Smooth muscle cell (in vitro differentiated cells): ENCODE measurements around the gene CYP27A1. TPM values are rescaled to one million over a fixed set of nuclear protein-coding genes. Genes with fewer than 3 reads are reported as not detected.

Source experiments
- DNase-seq: peaks from one replicate; lab custom pipeline; 2025; ENCODE audit not compliant: unreplicated experiment; lab: John Stamatoyannopoulos, UW
- H2AFZ ChIP-seq: fragments of 200-600 bp; sonication (generic); 2 replicates; pipeline ENCODE4 v1.6.0; 2016; ENCODE audit warnings: antibody characterized with exemption, low read depth, mild to moderate bottlenecking
- H3F3A ChIP-seq: fragments of 200-600 bp; sonication (generic); 2 replicates; pipeline ENCODE4 v1.6.0; 2017; ENCODE audit warnings: antibody characterized with exemption, low read depth
- H3K27ac ChIP-seq: fragments of 200-600 bp; sonication (generic); 2 replicates; pipeline ENCODE4 v1.5.1; 2016; ENCODE audit warnings: low read depth, mild to moderate bottlenecking
- H3K27me3 ChIP-seq: fragments of 200-600 bp; sonication (generic); 2 replicates; pipeline ENCODE4 v1.6.1; 2016; ENCODE audit warnings: low read depth, mild to moderate bottlenecking
- H3K36me3 ChIP-seq: fragments of 200-600 bp; sonication (generic); 2 replicates; pipeline ENCODE4 v1.5.1; 2016; ENCODE audit warnings: low read depth
- H3K4me1 ChIP-seq: fragments of 200-600 bp; sonication (generic); 2 replicates; pipeline ENCODE4 v1.5.1; 2016; ENCODE audit warnings: low read depth
- H3K4me2 ChIP-seq: fragments of 200-600 bp; sonication (generic); 2 replicates; pipeline ENCODE4 v1.6.0; 2016; ENCODE audit warnings: mild to moderate bottlenecking
- H3K4me3 ChIP-seq: fragments of 200-600 bp; sonication (generic); 2 replicates; pipeline ENCODE4 v1.5.1; 2016; ENCODE audit warnings: mild to moderate bottlenecking
- H3K79me2 ChIP-seq: fragments of 200-600 bp; sonication (generic); 2 replicates; pipeline ENCODE4 v1.6.0; 2016; ENCODE audit warnings: low read depth, mild to moderate bottlenecking
- H3K9ac ChIP-seq: fragments of 200-600 bp; sonication (generic); 2 replicates; pipeline ENCODE4 v1.6.0; 2016; ENCODE audit warnings: low read depth
- H3K9me3 ChIP-seq: fragments of 200-600 bp; sonication (generic); replicated peaks from 2 replicates; pipeline ENCODE4 v1.5.1; 2016; ENCODE audit warnings: low read depth
- H4K20me1 ChIP-seq: fragments of 200-600 bp; sonication (generic); 2 replicates; pipeline ENCODE4 v1.6.0; 2016; ENCODE audit warnings: low read depth
- CTCF ChIP-seq: fragments of 200-600 bp; sonication (generic); IDR thresholded peaks from 2 replicates; pipeline ENCODE4 v1.5.1; 2017; ENCODE audit warnings: borderline replicate concordance, mild to moderate bottlenecking, antibody characterized with exemption; ENCODE audit not compliant: insufficient read depth, poor library complexity, severe bottlenecking
- WGBS: methylation state at CpG from one replicate; pipeline ENCODE4 v1.1.7; 2016; ENCODE audit warnings: low lambda C conversion rate; 5-methylcytosine and 5-hydroxymethylcytosine counted together
- polyA plus RNA-seq: library from polyadenylated mRNA; unstranded; fragments of >200 nt; fragmentation: Nextera tagmentation; extraction: Ambion mirVana; gene quantifications from 2 replicates; pipeline ENCODE4 v1.2.1, GENCODE V29; 2016
- total RNA-seq: library from RNA; depleted of rRNA; stranded (reverse); fragments of >200 nt; gene quantifications from 2 replicates; pipeline ENCODE4 v1.2.3, GENCODE V29; 2014

CYP27A1 gene
- total and polyA plus RNA-seq, 2 experiments from 2014 or later, result 11.2 to 11.5 TPM

- no peaks in the 10 kb centered on the region for H3F3A ChIP-seq
- no peaks in the 10 kb centered on the region for H4K20me1 ChIP-seq
- no peaks in the 10 kb centered on the region for H3K9me3 ChIP-seq
- H3K4me1 ChIP-seq, result peaks cover 4% of the 10 kb centered on the region
- H3K4me2 ChIP-seq, result no peak overlapping the region
- H3K27ac ChIP-seq, result no peak overlapping the region
- H3K27me3 ChIP-seq, result no peaks in the 10 kb centered on the region
- DNase-seq, result no peak
- no peak overlapping the region for H2AFZ ChIP-seq
- H3K9ac ChIP-seq, result no peak overlapping the region
- TF ChIP-seq CTCF, result no peak
- H3K36me3 ChIP-seq, result no peaks in the 10 kb centered on the region
- 95% methylated on average over 3 of the region's 3 CpGs for WGBS
- H3K79me2 ChIP-seq, result peaks cover 5% of the 10 kb centered on the region
- H3K4me3 ChIP-seq, result no peak overlapping the region
These were observed 4.2 kb downstream of the CYP27A1 start for GRCh38 chr2:218786133-218786532.

GRCh38 chr2:218788529-218789255 lies 6.7 kb downstream of the CYP27A1 start:
- Histone ChIP-seq H3K27me3 (no peaks in the 10 kb centered on the region), H3K9ac (no peak overlapping the region), H2AFZ (no peak overlapping the region), H4K20me1 (no peaks in the 10 kb centered on the region), H3F3A (no peaks in the 10 kb centered on the region), H3K4me2 (no peak overlapping the region), H3K4me3 (no peak overlapping the region), H3K36me3 (no peaks in the 10 kb centered on the region), H3K27ac (no peak overlapping the region), H3K9me3 (no peaks in the 10 kb centered on the region), H3K4me1 (no peaks in the 10 kb centered on the region), H3K79me2 (peaks cover 5% of the 10 kb centered on the region)
- no peak for DNase-seq
- TF ChIP-seq CTCF, result no peak
- 90% methylated on average over 2 of the region's 2 CpGs for WGBS

- Histone ChIP-seq H4K20me1 (no peaks in the 10 kb centered on the region), H3K27ac (no peak overlapping the region), H3K4me2 (no peak overlapping the region), H3K36me3 (no peaks in the 10 kb centered on the region), H3K4me3 (no peak overlapping the region), H3F3A (no peaks in the 10 kb centered on the region), H3K4me1 (no peaks in the 10 kb centered on the region), H2AFZ (no peak overlapping the region), H3K27me3 (no peaks in the 10 kb centered on the region), H3K9ac (no peak overlapping the region), H3K79me2 (no peaks in the 10 kb centered on the region), H3K9me3 (no peaks in the 10 kb centered on the region)
- no peak for TF ChIP-seq CTCF
- 100% methylated on average over 1 of the region's 1 CpG for WGBS
- DNase-seq, result no peak
These were observed 10.5 kb downstream of the CYP27A1 start for GRCh38 chr2:218792433-218792832.

- Histone ChIP-seq H3F3A (no peaks in the 10 kb centered on the region), H3K4me3 (no peak overlapping the region), H3K27ac (no peak overlapping the region), H3K9me3 (no peaks in the 10 kb centered on the region), H2AFZ (no peak overlapping the region), H3K27me3 (no peaks in the 10 kb centered on the region), H3K9ac (no peak overlapping the region), H3K4me1 (peaks cover 10% of the 10 kb centered on the region), H3K36me3 (no peaks in the 10 kb centered on the region), H3K4me2 (no peak overlapping the region), H3K79me2 (no peaks in the 10 kb centered on the region), H4K20me1 (no peaks in the 10 kb centered on the region)
- TF ChIP-seq CTCF, result no peak
- DNase-seq, result no peak
- 96% methylated on average over 4 of the region's 4 CpGs for WGBS
These were observed 14.7 kb downstream of the CYP27A1 start for GRCh38 chr2:218796691-218797090.
